ENCODE measurements around the gene IGFBP4. TPM values are rescaled to one million over a fixed set of nuclear protein-coding genes. Genes with fewer than 3 reads are reported as not detected.

The IGFBP4 gene
- total and polyA plus RNA-seq, 4 donors, result 197 to 565 (median 215) TPM

- Histone ChIP-seq H3K9ac (ENCODE audit: insufficient read depth in 1 of 2, low read length in 2 of 2) (no peak overlapping the region), H3K9me3 (ENCODE audit: control insufficient read depth in 4 of 4, insufficient read depth in 3 of 4, low read length in 3 of 4) (no peaks in the 10 kb centered on the region), H3K4me3 (no peak overlapping the region), H3K36me3 (ENCODE audit: control insufficient read depth in 4 of 4, insufficient read depth in 4 of 4, low read length in 4 of 4) (peaks cover 0 to 12% (median 0%) of the 10 kb centered on the region in 4 donors), H3K27ac (ENCODE audit: low read depth in 1 of 2, low read length in 1 of 2) (peak overlapping the region in 1 of 2 donors; percentile 80), H3K4me1 (ENCODE audit: control insufficient read depth in 5 of 5, insufficient read depth in 5 of 5, low read length in 5 of 5) (peaks cover 0 to 54% (median 32%) of the 10 kb centered on the region in 5 donors), H3K27me3 (ENCODE audit: control insufficient read depth in 3 of 3, insufficient read depth in 3 of 3, low read length in 2 of 3) (no peaks in the 10 kb centered on the region)
- peak; percentile 45 for ATAC-seq (ENCODE audit: insufficient read depth, low FRiP score)
- TF ChIP-seq CTCF (IDR thresholded peaks at IDR 0.05; ENCODE audit: control extremely low read depth, extremely low read depth), result no peak
- 29 to 45% methylated on average over 7 of the region's 7 CpGs for WGBS, 2 donors
- no peak for DNase-seq
Observed at GRCh38 chr17:40448639-40449261, 5.5 kb downstream of the IGFBP4 start.

GRCh38 chr17:40450175-40450574 is 6.9 kb downstream of the IGFBP4 start:
- H3K9ac ChIP-seq (ENCODE audit: insufficient read depth in 1 of 2, low read length in 2 of 2), result no peak overlapping the region
- DNase-seq (no peak), ATAC-seq (ENCODE audit: insufficient read depth, low FRiP score) (peak; percentile 10)
- H3K27ac ChIP-seq (ENCODE audit: low read depth in 1 of 2, low read length in 1 of 2), result peak overlapping the region in 1 of 2 donors; percentile 18
- H3K27me3 ChIP-seq (ENCODE audit: control insufficient read depth in 3 of 3, insufficient read depth in 3 of 3, low read length in 2 of 3), result no peaks in the 10 kb centered on the region
- peaks cover 0 to 40% (median 32%) of the 10 kb centered on the region in 5 donors for H3K4me1 ChIP-seq (ENCODE audit: control insufficient read depth in 5 of 5, insufficient read depth in 5 of 5, low read length in 5 of 5)
- no peak for TF ChIP-seq CTCF (IDR thresholded peaks at IDR 0.05; ENCODE audit: control extremely low read depth, extremely low read depth)
- 68 to 80% methylated on average over 3 of the region's 3 CpGs for WGBS, 2 donors
- H3K36me3 ChIP-seq (ENCODE audit: control insufficient read depth in 4 of 4, insufficient read depth in 4 of 4, low read length in 4 of 4), result peaks cover 0 to 22% (median 4%) of the 10 kb centered on the region in 4 donors
- no peaks in the 10 kb centered on the region for H3K9me3 ChIP-seq (ENCODE audit: control insufficient read depth in 4 of 4, insufficient read depth in 3 of 4, low read length in 3 of 4)
- no peak overlapping the region for H3K4me3 ChIP-seq

- 33 to 60% methylated on average over 6 of the region's 6 CpGs for WGBS, 2 donors
- DNase-seq, result peak; percentile 81 to 84 (median 83)
- no peak for ATAC-seq (ENCODE audit: insufficient read depth, low FRiP score)
- Histone ChIP-seq H3K4me1 (ENCODE audit: control insufficient read depth in 5 of 5, insufficient read depth in 5 of 5, low read length in 5 of 5) (peaks cover 0 to 37% (median 33%) of the 10 kb centered on the region in 5 donors), H3K27ac (ENCODE audit: low read depth in 1 of 2, low read length in 1 of 2) (peak overlapping the region in 1 of 2 donors; percentile 48), H3K4me3 (no peak overlapping the region), H3K36me3 (ENCODE audit: control insufficient read depth in 4 of 4, insufficient read depth in 4 of 4, low read length in 4 of 4) (peaks cover 0 to 27% (median 4%) of the 10 kb centered on the region in 4 donors), H3K9me3 (ENCODE audit: control insufficient read depth in 4 of 4, insufficient read depth in 3 of 4, low read length in 3 of 4) (no peaks in the 10 kb centered on the region), H3K27me3 (ENCODE audit: control insufficient read depth in 3 of 3, insufficient read depth in 3 of 3, low read length in 2 of 3) (no peaks in the 10 kb centered on the region), H3K9ac (ENCODE audit: insufficient read depth in 1 of 2, low read length in 2 of 2) (peak overlapping the region in 1 of 2 donors; percentile 32)
- TF ChIP-seq CTCF (IDR thresholded peaks at IDR 0.05; ENCODE audit: control extremely low read depth, extremely low read depth), result no peak
Observed at GRCh38 chr17:40451420-40451819, 8.2 kb downstream of the IGFBP4 start.
